Hepatocyte (in vitro differentiated cells): ENCODE data around the gene ZFAND4. TPM values are rescaled to one million over a fixed set of nuclear protein-coding genes. Genes with fewer than 3 reads are reported as not detected.

Source experiments
- DNase-seq: peaks from one replicate; pipeline ENCODE4 v3.0.0-alpha.2; 2016; ENCODE audit warnings: low spot score
- H2AFZ ChIP-seq: fragments of 200-600 bp; sonication (generic); 2 replicates; pipeline ENCODE4 v1.6.0; 2016; ENCODE audit warnings: antibody characterized with exemption, mild to moderate bottlenecking
- H3K27ac ChIP-seq: fragments of 200-600 bp; sonication (generic); 2 replicates; pipeline ENCODE4 v1.5.1; 2016; ENCODE audit warnings: mild to moderate bottlenecking
- H3K27me3 ChIP-seq: fragments of 200-600 bp; sonication (generic); 2 replicates; pipeline ENCODE4 v1.6.1; 2016
- H3K36me3 ChIP-seq: fragments of 200-600 bp; sonication (generic); replicated peaks from 2 replicates; pipeline ENCODE4 v1.5.1; 2016; ENCODE audit warnings: low read depth; ENCODE audit not compliant: insufficient read depth
- H3K4me1 ChIP-seq: fragments of 200-600 bp; sonication (generic); 2 replicates; pipeline ENCODE4 v1.5.1; 2016; ENCODE audit warnings: mild to moderate bottlenecking, moderate library complexity; ENCODE audit not compliant: insufficient read depth
- H3K4me2 ChIP-seq: fragments of 200-600 bp; sonication (generic); 2 replicates; pipeline ENCODE4 v1.6.0; 2016
- H3K4me3 ChIP-seq: fragments of 200-600 bp; sonication (generic); 2 replicates; pipeline ENCODE4 v1.5.1; 2016; ENCODE audit warnings: mild to moderate bottlenecking
- H3K79me2 ChIP-seq: fragments of 200-600 bp; sonication (generic); 2 replicates; pipeline ENCODE4 v1.6.0; 2017; ENCODE audit warnings: mild to moderate bottlenecking
- H3K9me2 ChIP-seq: fragments of 200-600 bp; sonication (generic); replicated peaks from 2 replicates; pipeline ENCODE4 v1.6.0; 2017; ENCODE audit warnings: mild to moderate bottlenecking; ENCODE audit not compliant: insufficient read depth
- H3K9me3 ChIP-seq: fragments of 200-600 bp; sonication (generic); 2 replicates; pipeline ENCODE4 v1.5.1; 2016; ENCODE audit warnings: low read depth, mild to moderate bottlenecking
- H4K20me1 ChIP-seq: fragments of 200-600 bp; sonication (generic); 2 replicates; pipeline ENCODE4 v1.6.0; 2016; ENCODE audit warnings: mild to moderate bottlenecking; ENCODE audit not compliant: insufficient read depth, poor library complexity, severe bottlenecking
- CTCF ChIP-seq: fragments of 200-600 bp; sonication (generic); IDR thresholded peaks from 2 replicates; pipeline ENCODE4 v1.5.1; 2016; ENCODE audit warnings: antibody characterized with exemption, mild to moderate bottlenecking; ENCODE audit not compliant: poor library complexity
- EZH2 ChIP-seq: fragments of 200-600 bp; sonication (generic); IDR thresholded peaks from 2 replicates; pipeline ENCODE4 v1.6.1; 2016; ENCODE audit warnings: antibody characterized with exemption, mild to moderate bottlenecking, borderline replicate concordance
- EZH2phosphoT487 ChIP-seq: fragments of 200-600 bp; sonication (generic); IDR thresholded peaks from one replicate; pipeline ENCODE4 v1.6.1; 2018; ENCODE audit warnings: antibody characterized with exemption, mild to moderate bottlenecking, low read depth, moderate library complexity; ENCODE audit not compliant: unreplicated experiment, severe bottlenecking
- WGBS: methylation state at CpG from one replicate; pipeline ENCODE4 v1.1.6; 2016; ENCODE audit warnings: low lambda C conversion rate; ENCODE audit errors: missing lambda C conversion rate; 5-methylcytosine and 5-hydroxymethylcytosine counted together
- polyA plus RNA-seq: library from polyadenylated mRNA; unstranded; fragments of >200 nt; fragmentation: Nextera tagmentation; extraction: Ambion mirVana; gene quantifications from 2 replicates; pipeline ENCODE4 v1.2.1, GENCODE V29; 2016
- total RNA-seq: library from RNA; depleted of rRNA; stranded (reverse); fragments of >200 nt; gene quantifications from 2 replicates; pipeline ENCODE4 v1.2.3, GENCODE V29; 2014

The ZFAND4 gene
- total and polyA plus RNA-seq, 2 experiments from 2014 or later, result 8.6 to 12.7 TPM

DNA sequence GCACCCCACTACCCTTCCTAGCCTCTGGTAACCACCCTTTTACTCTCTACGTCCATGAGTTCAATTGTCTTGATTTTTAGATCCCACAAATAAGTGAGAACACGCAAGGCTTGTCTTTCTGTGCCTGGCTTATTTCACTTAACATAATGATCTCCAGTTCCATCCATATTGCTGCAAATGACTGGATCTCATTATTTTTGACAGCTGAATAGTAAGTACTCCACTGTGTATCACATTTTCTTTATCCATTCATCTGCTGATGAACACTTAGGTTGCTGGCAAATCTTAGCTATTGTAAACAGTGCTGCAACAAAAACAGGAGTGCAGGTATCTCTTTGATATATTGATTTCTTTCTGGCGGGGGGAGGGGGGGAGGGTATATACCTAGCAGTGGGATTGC, 106.2 kb downstream of the ZFAND4 start:
- Histone ChIP-seq H3K27me3 (no peaks in the 10 kb centered on the region), H3K36me3 (no peaks in the 10 kb centered on the region), H3K79me2 (peaks cover 16% of the 10 kb centered on the region), H3K27ac (no peak overlapping the region), H3K9me2 (no peaks in the 10 kb centered on the region), H3K4me1 (no peaks in the 10 kb centered on the region), H3K4me3 (no peak overlapping the region), H4K20me1 (no peaks in the 10 kb centered on the region), H3K4me2 (no peak overlapping the region), H3K9me3 (no peaks in the 10 kb centered on the region), H2AFZ (no peak overlapping the region)
- no peak for DNase-seq
- WGBS, result 86% methylated on average over 3 of the region's 3 CpGs
- no peak for TF ChIP-seq CTCF
- no peak for TF ChIP-seq EZH2
- no peak for TF ChIP-seq EZH2phosphoT487

Other genes with a start within 250 kb of the ZFAND4 start
- 37.1 and 38.4 TPM in 2 replicates for gene WASHC2C, start 54.5 kb upstream of the ZFAND4 start, total RNA-seq
- gene WASHC2C, start 54.5 kb upstream of the ZFAND4 start, polyA plus RNA-seq, result 27.0 and 30.6 TPM in 2 replicates
- 5.6 TPM in 2 replicates for gene AGAP4, start 174.7 kb upstream of the ZFAND4 start, total RNA-seq
- gene AGAP4, start 174.7 kb upstream of the ZFAND4 start, polyA plus RNA-seq, result 6.4 and 7.9 TPM in 2 replicates